Bone marrow (tissue), 2 donors: ENCODE data around the gene LRP8.
"Not testable (repeated sequence)": the region's sequence is repeated elsewhere in the genome, so short reads cannot be mapped to it uniquely, and the experiment has no call there.

ENCODE experiments used
- DNase-seq, 2 donors: peaks; one replicate each; lab custom pipeline; 2025; lab: John Stamatoyannopoulos, UW

Gene LRP8

GRCh38 chr1:53210954-53211353, 116.9 kb downstream of the LRP8 start:
- DNase-seq: no peak

GRCh38 chr1:53210352-53210751, 117.5 kb downstream of the LRP8 start:
- DNase-seq: no peak

GRCh38 chr1:53207726-53208125, 120.1 kb downstream of the LRP8 start:
- DNase-seq: no peak

- DNase-seq: no peak
These were observed 121.0 kb downstream of the LRP8 start for GRCh38 chr1:53206735-53207379.

- DNase-seq: not testable (repeated sequence)
These were observed 121.7 kb downstream of the LRP8 start for GRCh38 chr1:53206083-53206685.

- DNase-seq: not testable (repeated sequence)
These were observed 122.4 kb downstream of the LRP8 start for GRCh38 chr1:53205496-53205895.

- no peak for DNase-seq
These were observed 124.4 kb downstream of the LRP8 start for GRCh38 chr1:53203466-53203865.

GRCh38 chr1:53198241-53198651, 129.6 kb downstream of the LRP8 start:
- DNase-seq: no peak

GRCh38 chr1:53197291-53198200, 130.3 kb downstream of the LRP8 start:
- no peak for DNase-seq

- peak; percentile 60 to 85 for DNase-seq
These were observed 131.2 kb downstream of the LRP8 start, which contains the start of gene CPT2 for GRCh38 chr1:53196485-53197290. TSS of gene CPT2 (plus strand) at chr1:53196824. CDS start at chr1:53196944, 120 bp downstream.

GRCh38 chr1:53196017-53196484, 131.8 kb downstream of the LRP8 start:
- DNase-seq: peak in 1 of 2 donors; percentile 48

GRCh38 chr1:53195246-53196016, 132.4 kb downstream of the LRP8 start:
- no peak for DNase-seq
